Measurements from ENCODE around the gene TSPAN31. TPM values are rescaled to one million over a fixed set of nuclear protein-coding genes. Genes with fewer than 3 reads are reported as not detected.

The TSPAN31 gene
- total and polyA plus RNA-seq, 2 experiments from 2014 or later = 15.5 to 15.6 TPM

GRCh38 chr12:57781801-57782200 lies 37.0 kb downstream of the TSPAN31 start:
- no peaks in the 10 kb centered on the region; the same call in none of the 2 replicates for H4K20me1 ChIP-seq (replicated peaks; ENCODE audit: insufficient read depth)
- peaks cover 4% of the 10 kb centered on the region; the same call in 1 of the 3 replicates for H3K4me1 Mint-ChIP-seq
- TF ChIP-seq CREB1 (CRISPR knock-in tag; IDR thresholded peaks at IDR 0.05; ENCODE audit: low read depth) (no peak), ZNF462 (CRISPR knock-in tag; IDR thresholded peaks at IDR 0.05) (no peak), JUNB (IDR thresholded peaks at IDR 0.05; ENCODE audit: unreplicated experiment) (no peak), POLR2AphosphoS5 (IDR thresholded peaks at IDR 0.05; ENCODE audit: low read depth) (no peak), ZNF331 (CRISPR knock-in tag; IDR thresholded peaks at IDR 0.05; ENCODE audit: low read depth) (no peak), REST (IDR thresholded peaks at IDR 0.05; ENCODE audit: unreplicated experiment) (no peak), ETS1 (IDR thresholded peaks at IDR 0.05) (no peak), ZNF114 (CRISPR knock-in tag; IDR thresholded peaks at IDR 0.05) (no peak), STAT1 (IDR thresholded peaks at IDR 0.05; ENCODE audit: unreplicated experiment) (no peak), NANOG (IDR thresholded peaks at IDR 0.05; ENCODE audit: borderline replicate concordance) (no peak), EZH2phosphoT487 (IDR thresholded peaks at IDR 0.05; ENCODE audit: unreplicated experiment) (no peak)
- H3K4me1 ChIP-seq (ENCODE audit: insufficient read depth) = peaks cover 5% of the 10 kb centered on the region; the same call in 1 of the 2 replicates
- no peak overlapping the region for H3K27ac ChIP-seq (ENCODE audit: low read depth)
- H3K9me3 Mint-ChIP-seq = no peaks in the 10 kb centered on the region
- no peaks in the 10 kb centered on the region for H3K9me2 ChIP-seq (ENCODE audit: insufficient read depth)
- DNase-seq (ENCODE audit: low spot score) = no peak
- no peaks in the 10 kb centered on the region for H3F3A ChIP-seq (replicated peaks; ENCODE audit: low read depth)
- no peak overlapping the region for H3K4me2 ChIP-seq
- peaks cover 13% of the 10 kb centered on the region; the same call in 1 of the 2 replicates for H3K36me3 ChIP-seq (ENCODE audit: insufficient read depth)
- H3K79me2 ChIP-seq (replicated peaks; ENCODE audit: insufficient read depth) = peaks cover 18% of the 10 kb centered on the region
- H2AFZ ChIP-seq = no peak overlapping the region
- ATAC-seq = no peak
- H3K27me3 Mint-ChIP-seq (ENCODE audit: insufficient read depth, low read depth, poor library complexity) = peaks cover 5% of the 10 kb centered on the region
- no peak overlapping the region for H3K27ac Mint-ChIP-seq
- H3K4me3 ChIP-seq = no peak overlapping the region
- H3K4me3 Mint-ChIP-seq = no peak overlapping the region; the same call in 2 of the 3 replicates
- H3K27me3 ChIP-seq (ENCODE audit: insufficient read depth) = no peaks in the 10 kb centered on the region
- H3K36me3 Mint-ChIP-seq (ENCODE audit: low read depth) = peaks cover 20% of the 10 kb centered on the region

Measured in GM23338 (cell line).